ENCODE data around the gene NTRK3. TPM values are rescaled to one million over a fixed set of nuclear protein-coding genes. Genes with fewer than 3 reads are reported as not detected.

The NTRK3 gene
- total and polyA plus RNA-seq, 10 donors = 0.33 to 6.6 (median 2.1) TPM

GRCh38 chr15:88106074-88106473, 150.5 kb downstream of the NTRK3 start:
- no peak overlapping the region for H3K27ac ChIP-seq
- H3K4me3 ChIP-seq = no peak overlapping the region
- 72 to 90% (median 87%) methylated on average over 6 of the region's 6 CpGs for WGBS, 5 donors
- peaks cover 0 to 3% (median 0%) of the 10 kb centered on the region in 7 donors for H3K27me3 ChIP-seq (replicated peaks in 1 of 7)
- no peak for DNase-seq
- H3K9me3 ChIP-seq = no peaks in the 10 kb centered on the region
- TF ChIP-seq POLR2AphosphoS5 (IDR thresholded peaks at IDR 0.05) (no peak), POLR2A (IDR thresholded peaks at IDR 0.05) (no peak)
- TF ChIP-seq, protein P1, sequence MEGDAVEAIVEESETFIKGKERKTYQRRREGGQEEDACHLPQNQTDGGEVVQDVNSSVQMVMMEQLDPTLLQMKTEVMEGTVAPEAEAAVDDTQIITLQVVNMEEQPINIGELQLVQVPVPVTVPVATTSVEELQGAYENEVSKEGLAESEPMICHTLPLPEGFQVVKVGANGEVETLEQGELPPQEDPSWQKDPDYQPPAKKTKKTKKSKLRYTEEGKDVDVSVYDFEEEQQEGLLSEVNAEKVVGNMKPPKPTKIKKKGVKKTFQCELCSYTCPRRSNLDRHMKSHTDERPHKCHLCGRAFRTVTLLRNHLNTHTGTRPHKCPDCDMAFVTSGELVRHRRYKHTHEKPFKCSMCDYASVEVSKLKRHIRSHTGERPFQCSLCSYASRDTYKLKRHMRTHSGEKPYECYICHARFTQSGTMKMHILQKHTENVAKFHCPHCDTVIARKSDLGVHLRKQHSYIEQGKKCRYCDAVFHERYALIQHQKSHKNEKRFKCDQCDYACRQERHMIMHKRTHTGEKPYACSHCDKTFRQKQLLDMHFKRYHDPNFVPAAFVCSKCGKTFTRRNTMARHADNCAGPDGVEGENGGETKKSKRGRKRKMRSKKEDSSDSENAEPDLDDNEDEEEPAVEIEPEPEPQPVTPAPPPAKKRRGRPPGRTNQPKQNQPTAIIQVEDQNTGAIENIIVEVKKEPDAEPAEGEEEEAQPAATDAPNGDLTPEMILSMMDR (IDR thresholded peaks at IDR 0.05 in 8 of 11, conservative IDR thresholded peaks at IDR 0.05 in 3 of 11) = no peak
- H3K36me3 ChIP-seq = no peaks in the 10 kb centered on the region
- no peaks in the 10 kb centered on the region for H3K4me1 ChIP-seq
- intact Hi-C loops (cut with DNase I; ENCODE audit: low total_unique reads) = no loop called here

GRCh38 chr15:88104357-88104756, 152.2 kb downstream of the NTRK3 start:
- Histone ChIP-seq H3K9me3 (no peaks in the 10 kb centered on the region), H3K4me3 (no peak overlapping the region), H3K27me3 (replicated peaks in 1 of 7) (no peaks in the 10 kb centered on the region), H3K4me1 (no peaks in the 10 kb centered on the region), H3K27ac (no peak overlapping the region), H3K36me3 (no peaks in the 10 kb centered on the region)
- intact Hi-C loops (cut with DNase I; ENCODE audit: low total_unique reads) = no loop called here
- TF ChIP-seq POLR2A (IDR thresholded peaks at IDR 0.05) (no peak), POLR2AphosphoS5 (IDR thresholded peaks at IDR 0.05) (no peak)
- TF ChIP-seq, protein P1 (IDR thresholded peaks at IDR 0.05 in 8 of 11, conservative IDR thresholded peaks at IDR 0.05 in 3 of 11) = no peak
- 58 to 71% (median 68%) methylated on average over 3 of the region's 3 CpGs for whole genome bisulfite sequencing, 5 donors
- DNase-seq = no peak

DNA sequence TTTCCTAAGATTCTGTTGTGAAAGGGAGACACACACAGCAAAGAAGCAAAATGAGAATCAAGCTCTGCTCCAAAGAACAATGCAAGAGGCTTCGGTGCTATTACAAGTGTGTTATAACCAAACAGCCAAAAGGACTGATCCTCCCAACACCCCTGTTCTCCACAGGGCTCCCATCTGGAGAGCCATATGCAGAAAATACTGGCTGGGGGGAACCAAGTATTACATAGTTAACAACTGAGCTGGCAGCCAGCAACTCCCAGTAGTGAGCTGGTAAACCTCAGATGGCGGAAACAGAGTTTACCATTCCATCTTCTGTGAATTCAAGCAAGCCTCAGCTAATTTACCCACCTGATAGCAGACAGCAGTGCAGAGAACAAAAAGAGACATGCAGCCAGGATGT, 156.4 kb downstream of the NTRK3 start:
- Histone ChIP-seq H3K36me3 (no peaks in the 10 kb centered on the region), H3K27me3 (replicated peaks in 1 of 7) (no peaks in the 10 kb centered on the region), H3K4me3 (no peak overlapping the region), H3K4me1 (no peaks in the 10 kb centered on the region), H3K27ac (no peak overlapping the region), H3K9me3 (no peaks in the 10 kb centered on the region)
- intact Hi-C loops (cut with DNase I; ENCODE audit: low total_unique reads) = no loop called here
- TF ChIP-seq, protein P1 (IDR thresholded peaks at IDR 0.05 in 8 of 11, conservative IDR thresholded peaks at IDR 0.05 in 3 of 11) = no peak
- no peak for TF ChIP-seq POLR2AphosphoS5 (IDR thresholded peaks at IDR 0.05)
- TF ChIP-seq POLR2A (IDR thresholded peaks at IDR 0.05) = no peak
- DNase-seq = no peak
- WGBS, 5 donors = 89 to 97% (median 94%) methylated on average over 2 of the region's 2 CpGs

DNA sequence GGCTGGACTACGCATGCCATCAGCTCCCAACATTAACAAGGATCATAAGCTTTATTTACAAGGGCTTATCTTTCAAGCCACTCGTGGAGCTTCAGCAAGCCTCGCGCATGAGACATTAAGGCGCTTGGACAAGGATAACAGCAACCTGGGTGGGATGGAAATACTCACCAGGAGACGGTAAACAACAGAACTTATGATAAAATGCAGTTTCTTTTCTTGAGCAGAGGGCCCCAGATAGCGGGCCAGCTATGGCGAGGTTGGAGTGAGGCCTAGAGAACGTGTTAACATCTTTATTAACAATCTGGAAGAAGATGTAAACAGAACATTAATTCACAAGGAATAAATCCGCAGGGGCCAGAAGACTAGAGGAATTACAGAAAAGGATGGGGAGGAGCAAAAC, 158.2 kb downstream of the NTRK3 start:
- no peaks in the 10 kb centered on the region for H3K9me3 ChIP-seq
- H3K4me3 ChIP-seq = no peak overlapping the region
- no peak for DNase-seq
- intact Hi-C loops (cut with DNase I; ENCODE audit: low total_unique reads) = no loop called here
- WGBS, 5 donors = 75 to 84% (median 79%) methylated on average over 10 of the region's 10 CpGs
- H3K36me3 ChIP-seq = no peaks in the 10 kb centered on the region
- TF ChIP-seq, protein P1 (IDR thresholded peaks at IDR 0.05 in 8 of 11, conservative IDR thresholded peaks at IDR 0.05 in 3 of 11) = no peak
- no peak for TF ChIP-seq POLR2A (IDR thresholded peaks at IDR 0.05)
- TF ChIP-seq POLR2AphosphoS5 (IDR thresholded peaks at IDR 0.05) = no peak
- H3K27ac ChIP-seq = no peak overlapping the region
- no peaks in the 10 kb centered on the region for H3K27me3 ChIP-seq (replicated peaks in 1 of 7)
- H3K4me1 ChIP-seq = no peaks in the 10 kb centered on the region
